ENCODE measurements around the gene PPP2R5E.

DNA sequence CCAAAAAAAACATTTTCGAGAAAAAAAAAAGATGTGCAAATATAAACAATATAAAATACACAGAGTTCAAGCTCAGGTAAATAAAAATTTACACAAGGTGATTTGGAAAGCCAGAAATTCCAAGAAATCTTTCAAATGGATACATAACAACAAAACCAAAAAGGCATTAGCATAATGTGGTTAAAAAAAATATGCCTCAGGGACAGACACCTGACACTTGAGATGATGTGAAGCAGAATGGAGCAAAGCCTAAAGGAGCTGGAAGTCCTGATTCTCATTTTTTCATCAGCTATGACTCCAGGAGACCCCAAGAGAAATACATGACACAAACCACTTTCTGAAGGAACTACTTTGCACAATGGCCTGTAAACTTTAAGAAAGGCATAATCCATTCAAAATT lies 98.6 kb downstream of the PPP2R5E start:
- TF ChIP-seq EP300 (IDR thresholded peaks at IDR 0.05; ENCODE audit: low read depth) (no peak), POLR2A (IDR thresholded peaks at IDR 0.05) (no peak)

Measured in transverse colon (tissue), 1 donor.